Mesothelial cell of epicardium (in vitro differentiated cells): ENCODE measurements around the gene SLC30A9. TPM values are rescaled to one million over a fixed set of nuclear protein-coding genes. Genes with fewer than 3 reads are reported as not detected.

ENCODE experiments used
- DNase-seq, 2 experiments: peaks; one replicate each; pipeline ENCODE4 v3.0.0; 2021; ENCODE audit warnings: low spot score in 2 of 2; ENCODE audit not compliant: unreplicated experiment in 2 of 2
- H3K27ac Mint-ChIP-seq: 2 replicates; pipeline ENCODE4 v1.8.0; 2021; ENCODE audit warnings: mixed read lengths
- H3K27me3 Mint-ChIP-seq: 2 replicates; pipeline ENCODE4 v1.8.0; 2021; ENCODE audit warnings: low read depth, mixed read lengths
- H3K36me3 Mint-ChIP-seq: 2 replicates; pipeline ENCODE4 v1.8.0; 2021; ENCODE audit warnings: mixed read lengths
- H3K4me1 Mint-ChIP-seq: 2 replicates; pipeline ENCODE4 v1.8.0; 2021; ENCODE audit warnings: mixed read lengths
- H3K4me3 Mint-ChIP-seq: 2 replicates; pipeline ENCODE4 v1.8.0; 2021; ENCODE audit warnings: mild to moderate bottlenecking, moderate library complexity, mixed read lengths
- H3K9me3 Mint-ChIP-seq: 2 replicates; pipeline ENCODE4 v1.8.0; 2021; ENCODE audit warnings: mixed read lengths
- CTCF ChIP-seq: fragments of 200-600 bp; sonication (generic); IDR thresholded peaks from one replicate; pipeline ENCODE4 v1.5.0; 2021; ENCODE audit warnings: antibody characterized with exemption; ENCODE audit not compliant: unreplicated experiment
- total RNA-seq: library from RNA; stranded (reverse); gene quantifications from 3 replicates; pipeline ENCODE4 v1.2.1, GENCODE V29; 2021

Gene SLC30A9
- total RNA-seq, 1 donor from 2014 or later: 55.8 TPM

- no peaks in the 10 kb centered on the region for H3K36me3 Mint-ChIP-seq
- no peak for DNase-seq
- peaks cover 15% of the 10 kb centered on the region for H3K27me3 Mint-ChIP-seq
- no peaks in the 10 kb centered on the region for H3K4me1 Mint-ChIP-seq
- H3K4me3 Mint-ChIP-seq: no peak overlapping the region
- H3K27ac Mint-ChIP-seq: no peak overlapping the region
- no peak for TF ChIP-seq CTCF
- H3K9me3 Mint-ChIP-seq: peaks cover 7% of the 10 kb centered on the region
Measured at GRCh38 chr4:42133006-42133405, 142.7 kb downstream of the SLC30A9 start.

GRCh38 chr4:42136371-42136770 is 146.0 kb downstream of the SLC30A9 start:
- Mint-ChIP-seq H3K27me3 (peaks cover 21% of the 10 kb centered on the region), H3K9me3 (no peaks in the 10 kb centered on the region), H3K4me1 (no peaks in the 10 kb centered on the region), H3K27ac (no peak overlapping the region), H3K36me3 (no peaks in the 10 kb centered on the region), H3K4me3 (no peak overlapping the region)
- no peak for DNase-seq
- no peak for TF ChIP-seq CTCF

Other genes starting within 250 kb of the SLC30A9 start
- not detected in 3 replicates for gene PHOX2B, start 241.8 kb upstream of the SLC30A9 start, total RNA-seq
- gene TMEM33, start 55.1 kb upstream of the SLC30A9 start, total RNA-seq: 48.2 to 49.5 TPM (median 49.0 TPM) in 3 replicates
- gene DCAF4L1, start 8.8 kb upstream of the SLC30A9 start, total RNA-seq: 0.09 to 0.11 TPM in 2 of 3 replicates, not detected in the other
- gene BEND4, start 162.1 kb downstream of the SLC30A9 start, total RNA-seq: 0.38 to 0.69 TPM (median 0.68 TPM) in 3 replicates